GM18861 (cell line): Measurements from ENCODE around the gene GALNT15.
A peak's percentile ranks its signal among the peaks of the same experiment; 100 is the strongest.

ENCODE experiments used
- ATAC-seq: cut with Tn5 transposase; IDR thresholded peaks from one replicate; pipeline ENCODE4 v1.9.1; 2021; ENCODE audit not compliant: unreplicated experiment

Gene GALNT15

DNA sequence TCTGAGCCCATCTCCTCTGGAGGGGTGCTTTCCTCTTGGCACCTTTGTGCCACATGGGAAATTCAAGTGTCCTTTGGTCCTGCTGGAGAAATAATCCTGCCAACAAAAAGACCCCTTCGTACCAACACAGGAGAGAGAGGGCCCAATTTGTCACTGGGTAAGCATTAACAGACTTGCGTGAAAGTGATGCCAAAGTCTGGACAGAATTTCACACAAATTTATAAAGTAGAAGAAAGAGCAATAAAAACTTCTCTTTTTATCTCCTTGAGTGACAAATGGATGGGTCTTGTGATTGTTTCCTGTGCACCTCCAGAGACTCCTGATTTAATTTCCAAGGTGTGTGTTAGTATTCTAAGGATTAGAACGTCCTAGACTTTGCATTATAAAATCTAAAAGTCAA, 75.4 kb downstream of the GALNT15 start:
- ATAC-seq, result no peak

- no peak for ATAC-seq
These were observed 77.0 kb downstream of the GALNT15 start for GRCh38 chr3:16251316-16252085.

DNA sequence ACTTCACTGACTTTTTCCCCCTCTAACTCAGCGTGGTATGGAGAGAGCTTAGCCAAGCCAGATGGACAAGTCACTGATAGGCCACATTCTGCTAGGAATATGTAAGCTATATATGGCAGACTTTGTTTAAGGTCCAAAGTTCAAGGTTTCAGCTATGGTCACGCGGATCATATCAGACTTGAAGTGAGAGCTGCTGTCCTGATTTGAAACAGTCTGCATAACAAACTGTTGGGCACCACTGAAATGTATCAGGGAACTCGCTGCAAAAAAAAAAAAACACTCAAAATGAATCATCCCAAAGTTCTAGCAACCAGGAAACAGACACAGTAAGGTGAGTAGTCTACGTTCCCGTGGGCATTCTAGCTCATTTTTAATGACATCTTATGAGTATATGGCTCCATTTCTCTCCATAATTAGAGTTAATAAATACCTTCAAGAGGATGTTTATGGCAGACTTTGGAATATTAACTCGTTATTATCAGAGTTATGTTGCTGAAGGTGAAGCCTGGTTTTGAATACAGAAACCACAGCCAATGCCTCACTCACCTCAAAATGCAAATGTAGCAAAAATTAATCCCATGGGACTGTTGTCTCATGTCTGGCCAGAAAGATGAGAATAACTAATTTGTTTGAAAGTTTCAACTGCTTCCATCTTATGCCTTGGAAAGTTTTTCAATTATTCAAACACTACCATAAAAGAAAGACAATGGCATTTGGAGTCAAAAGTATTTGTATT, 77.9 kb downstream of the GALNT15 start:
- ATAC-seq, result peak; percentile 49

GRCh38 chr3:16252988-16253387, 78.5 kb downstream of the GALNT15 start:
- no peak for ATAC-seq

- no peak for ATAC-seq
These were observed 79.1 kb downstream of the GALNT15 start for GRCh38 chr3:16253601-16254000.

GRCh38 chr3:16254916-16255315, 80.4 kb downstream of the GALNT15 start:
- no peak for ATAC-seq

- no peak for ATAC-seq
These were observed 80.8 kb downstream of the GALNT15 start for GRCh38 chr3:16255326-16255725.

- ATAC-seq, result no peak
These were observed 81.2 kb downstream of the GALNT15 start for GRCh38 chr3:16255726-16256125.

- no peak for ATAC-seq
These were observed 82.8 kb downstream of the GALNT15 start for GRCh38 chr3:16257309-16257708.

GRCh38 chr3:16258177-16258576, 83.7 kb downstream of the GALNT15 start:
- ATAC-seq, result no peak

GRCh38 chr3:16258866-16259265, 84.4 kb downstream of the GALNT15 start:
- ATAC-seq, result no peak

DNA sequence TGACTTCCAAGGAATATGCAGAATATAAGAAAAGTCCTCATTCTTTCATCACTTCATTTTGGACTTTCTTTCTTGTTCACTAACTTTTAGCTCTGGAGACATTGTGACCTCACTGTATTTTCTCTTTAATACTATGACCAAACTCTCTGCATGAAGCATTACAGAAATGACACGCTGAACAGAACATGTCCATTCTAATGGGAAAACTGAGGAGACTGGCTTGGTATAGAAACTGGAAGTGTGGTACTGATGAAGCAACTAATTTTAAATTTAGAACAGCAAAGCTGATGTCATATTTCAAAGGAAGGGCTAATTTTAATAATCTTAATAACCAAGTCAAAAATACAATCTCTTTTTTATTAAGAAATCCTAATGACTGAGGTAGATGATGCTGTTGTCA, 85.6 kb downstream of the GALNT15 start:
- no peak for ATAC-seq

DNA sequence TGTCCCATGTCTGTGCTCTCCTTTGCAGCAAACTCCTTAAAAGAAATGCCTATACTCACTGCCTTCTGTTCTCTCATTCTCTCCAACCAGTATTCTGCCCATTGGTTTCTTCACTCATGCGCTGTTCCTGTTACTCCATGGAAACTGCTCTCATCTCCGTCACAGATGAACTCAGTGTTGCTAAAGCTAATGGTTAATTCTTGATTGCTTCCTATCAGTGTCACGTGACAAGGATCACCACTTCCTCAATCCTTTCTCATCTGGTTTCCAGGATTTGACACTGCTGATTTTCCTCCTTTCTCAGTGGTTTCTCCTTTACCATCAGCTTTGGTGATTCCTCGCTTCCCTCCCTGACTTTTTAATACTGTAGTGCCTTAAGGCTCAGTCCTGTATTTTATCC, 87.7 kb downstream of the GALNT15 start:
- ATAC-seq, result no peak

DNA sequence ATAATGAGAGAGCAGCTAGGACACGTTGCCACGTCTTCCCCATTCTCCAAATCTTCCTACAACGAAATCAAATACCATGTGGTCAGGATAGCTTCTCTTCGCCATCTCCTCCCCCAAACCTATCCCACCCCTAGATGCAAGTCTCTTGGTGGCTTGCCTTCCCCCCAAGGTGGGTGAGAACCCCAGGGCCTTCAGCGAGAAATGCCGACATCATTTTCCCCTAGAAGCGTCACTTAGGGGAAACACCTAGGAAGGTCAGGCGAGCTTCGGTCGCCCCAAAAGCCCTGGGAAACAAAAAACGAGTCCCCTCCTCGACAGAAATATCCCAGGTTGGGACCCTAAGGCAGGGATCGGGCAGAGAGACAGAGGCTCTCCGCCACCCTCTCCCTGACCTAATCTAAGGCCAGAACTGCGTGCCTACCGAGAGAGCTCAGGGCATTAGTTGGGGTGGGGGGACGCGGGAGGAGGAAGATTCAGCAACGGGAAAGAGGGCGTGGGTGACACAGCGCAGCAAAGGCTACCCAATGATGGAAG, 89.8 kb downstream of the GALNT15 start:
- no peak for ATAC-seq

- ATAC-seq, result peak; percentile 94
These were observed 90.4 kb downstream of the GALNT15 start, which contains the start of the genes DPH3 and OXNAD1 for GRCh38 chr3:16264708-16265454. DPH3 (minus strand) TSS chr3:16264943; CDS start chr3:16264876, 67 bp downstream. OXNAD1 (plus strand) TSS chr3:16265212; CDS start chr3:16270953, 5,741 bp downstream.

DNA sequence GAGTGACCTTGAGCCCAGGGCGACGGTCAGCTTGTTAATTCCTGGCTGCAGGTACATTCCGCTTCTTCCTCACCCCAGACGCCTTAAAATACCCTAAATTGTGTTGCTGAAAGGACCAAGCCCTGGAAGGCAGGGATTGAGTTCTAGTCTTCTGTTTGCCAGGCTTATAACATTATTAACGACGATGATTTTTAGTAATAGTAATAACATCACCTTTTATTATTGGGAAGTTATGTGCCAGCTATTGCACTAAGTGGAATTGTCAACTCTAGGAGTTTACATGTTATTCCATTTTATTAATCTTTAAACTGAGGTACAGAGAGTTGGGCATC, 90.9 kb downstream of the GALNT15 start:
- no peak for ATAC-seq

DNA sequence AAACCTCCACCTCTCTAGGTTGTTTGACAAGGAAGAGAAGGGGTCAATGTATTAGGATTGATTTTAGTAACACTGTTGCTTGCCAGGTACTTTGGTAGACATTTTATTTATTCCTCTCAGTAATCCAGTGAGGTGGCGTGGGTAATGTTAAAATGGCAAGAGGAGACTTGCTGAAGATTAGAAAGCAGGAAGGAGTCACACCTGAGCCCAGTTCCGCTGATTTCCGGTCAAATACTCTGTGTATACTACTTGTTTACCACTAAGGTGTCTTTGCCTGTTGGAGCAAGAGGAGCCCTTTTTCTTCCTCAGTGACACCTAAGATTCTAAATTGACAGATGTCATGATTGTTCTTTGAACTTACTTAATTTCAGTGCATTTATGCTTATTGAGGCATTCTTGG, 92.2 kb downstream of the GALNT15 start:
- ATAC-seq, result no peak

- no peak for ATAC-seq
These were observed 96.4 kb downstream of the GALNT15 start for GRCh38 chr3:16270855-16271254.

- ATAC-seq, result no peak
These were observed 98.1 kb downstream of the GALNT15 start for GRCh38 chr3:16272588-16272987.

GRCh38 chr3:16273867-16274266, 99.4 kb downstream of the GALNT15 start:
- no peak for ATAC-seq

DNA sequence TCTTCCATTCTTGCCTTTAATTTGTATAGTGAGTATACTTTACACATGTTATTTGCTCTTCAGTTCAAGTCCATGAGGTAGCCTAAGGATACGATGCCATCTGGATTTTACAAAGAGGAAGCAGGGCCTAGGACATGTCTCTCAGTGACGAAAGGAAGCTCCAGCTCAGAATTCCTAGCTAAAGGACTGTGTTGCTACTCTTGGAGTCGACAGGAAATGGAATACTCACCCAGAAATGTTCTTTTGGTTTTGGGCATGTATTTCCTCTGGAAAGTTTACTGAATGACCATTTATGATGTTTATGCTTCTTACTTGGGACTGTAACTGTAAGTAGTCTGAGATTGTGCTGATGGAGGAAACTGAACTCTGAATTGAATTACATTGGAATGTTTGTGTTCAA, 103.0 kb downstream of the GALNT15 start:
- ATAC-seq, result no peak
